PC-9 (cell line): ENCODE results near the gene RB1.

ENCODE experiments used
- CTCF ChIP-seq: fragments of 200-600 bp; sonication (generic); conservative IDR thresholded peaks from 2 replicates; pipeline ENCODE4 v1.6.1; 2017; ENCODE audit warnings: mixed run types, antibody characterized with exemption, mild to moderate bottlenecking, moderate library complexity
- EZH2 ChIP-seq: fragments of 200-600 bp; sonication (generic); IDR thresholded peaks from 2 replicates; pipeline ENCODE4 v1.8.0; 2017; ENCODE audit warnings: antibody characterized with exemption, low read depth

GRCh38 chr13:48401480-48401879 is 97.9 kb downstream of the RB1 start:
- TF ChIP-seq CTCF (no peak), EZH2 (no peak)
